Measurements from ENCODE around the gene TIMM8B. TPM values are rescaled to one million over a fixed set of nuclear protein-coding genes. Genes with fewer than 3 reads are reported as not detected.
"Not testable (repeated sequence)": the region's sequence is repeated elsewhere in the genome, so short reads cannot be mapped to it uniquely, and the experiment has no call there.

Gene TIMM8B
- total RNA-seq, 1 experiment from 2014 or later: 70.8 TPM

DNA sequence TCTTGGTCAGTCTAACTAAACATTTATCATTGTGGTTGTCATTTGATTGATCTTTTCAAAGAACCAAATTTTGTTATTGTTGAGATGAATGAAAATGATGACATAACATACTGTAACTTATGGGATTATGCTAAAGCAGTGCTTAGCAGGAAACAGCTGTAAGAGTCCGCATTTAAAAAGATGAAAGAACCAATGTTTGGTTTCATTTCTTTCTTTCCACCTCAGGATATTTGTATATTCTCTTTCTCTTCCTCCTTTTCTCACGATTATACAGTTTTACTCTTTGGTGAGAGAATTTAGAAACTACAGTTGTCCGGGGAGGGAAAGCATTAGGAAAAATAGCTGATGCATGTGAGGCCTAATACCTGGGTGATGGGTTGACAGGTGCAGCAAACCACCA is 35.8 kb downstream of the TIMM8B start:
- intact Hi-C loops (cut with micrococcal nuclease): no loop called here
- Mint-ChIP-seq H3K4me3 (ENCODE audit: unreplicated experiment) (no peak overlapping the region), H3K9me3 (ENCODE audit: unreplicated experiment) (no peaks in the 10 kb centered on the region), H3K4me1 (ENCODE audit: insufficient read depth, unreplicated experiment) (peaks cover 11% of the 10 kb centered on the region), H3K27me3 (ENCODE audit: insufficient read depth, unreplicated experiment) (no peaks in the 10 kb centered on the region), H3K36me3 (ENCODE audit: insufficient read depth, unreplicated experiment) (peaks cover 86% of the 10 kb centered on the region), H3K27ac (ENCODE audit: low read depth, unreplicated experiment) (no peak overlapping the region)
- ChIA-PET POLR2A (interaction anchor here (0.7 kb wide), 1 partner anchor 73 kb away, joined by 4 read pairs; no protein-coding TSS in a partner anchor), CTCF (no interaction called here)
- no peak for DNase-seq (ENCODE audit: unreplicated experiment)
- no TSS peak for BruUV-seq (replicated peaks)
- TF ChIP-seq, protein P1, sequence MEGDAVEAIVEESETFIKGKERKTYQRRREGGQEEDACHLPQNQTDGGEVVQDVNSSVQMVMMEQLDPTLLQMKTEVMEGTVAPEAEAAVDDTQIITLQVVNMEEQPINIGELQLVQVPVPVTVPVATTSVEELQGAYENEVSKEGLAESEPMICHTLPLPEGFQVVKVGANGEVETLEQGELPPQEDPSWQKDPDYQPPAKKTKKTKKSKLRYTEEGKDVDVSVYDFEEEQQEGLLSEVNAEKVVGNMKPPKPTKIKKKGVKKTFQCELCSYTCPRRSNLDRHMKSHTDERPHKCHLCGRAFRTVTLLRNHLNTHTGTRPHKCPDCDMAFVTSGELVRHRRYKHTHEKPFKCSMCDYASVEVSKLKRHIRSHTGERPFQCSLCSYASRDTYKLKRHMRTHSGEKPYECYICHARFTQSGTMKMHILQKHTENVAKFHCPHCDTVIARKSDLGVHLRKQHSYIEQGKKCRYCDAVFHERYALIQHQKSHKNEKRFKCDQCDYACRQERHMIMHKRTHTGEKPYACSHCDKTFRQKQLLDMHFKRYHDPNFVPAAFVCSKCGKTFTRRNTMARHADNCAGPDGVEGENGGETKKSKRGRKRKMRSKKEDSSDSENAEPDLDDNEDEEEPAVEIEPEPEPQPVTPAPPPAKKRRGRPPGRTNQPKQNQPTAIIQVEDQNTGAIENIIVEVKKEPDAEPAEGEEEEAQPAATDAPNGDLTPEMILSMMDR (IDR thresholded peaks at IDR 0.05; ENCODE audit: unreplicated experiment): no peak

GRCh38 chr11:112049777-112050176 is 36.8 kb downstream of the TIMM8B start:
- no peaks in the 10 kb centered on the region for H3K9me3 Mint-ChIP-seq (ENCODE audit: unreplicated experiment)
- peaks cover 11% of the 10 kb centered on the region for H3K4me1 Mint-ChIP-seq (ENCODE audit: insufficient read depth, unreplicated experiment)
- intact Hi-C loops (cut with micrococcal nuclease): no loop called here
- BruUV-seq (replicated peaks): no TSS peak
- no peak overlapping the region for H3K4me3 Mint-ChIP-seq (ENCODE audit: unreplicated experiment)
- H3K36me3 Mint-ChIP-seq (ENCODE audit: insufficient read depth, unreplicated experiment): peaks cover 86% of the 10 kb centered on the region
- ChIA-PET POLR2A (no interaction called here), CTCF (no interaction called here)
- no peaks in the 10 kb centered on the region for H3K27me3 Mint-ChIP-seq (ENCODE audit: insufficient read depth, unreplicated experiment)
- TF ChIP-seq, protein P1 (IDR thresholded peaks at IDR 0.05; ENCODE audit: unreplicated experiment): no peak
- no peak overlapping the region for H3K27ac Mint-ChIP-seq (ENCODE audit: low read depth, unreplicated experiment)
- peak; percentile 12 for DNase-seq (ENCODE audit: unreplicated experiment)

DNA sequence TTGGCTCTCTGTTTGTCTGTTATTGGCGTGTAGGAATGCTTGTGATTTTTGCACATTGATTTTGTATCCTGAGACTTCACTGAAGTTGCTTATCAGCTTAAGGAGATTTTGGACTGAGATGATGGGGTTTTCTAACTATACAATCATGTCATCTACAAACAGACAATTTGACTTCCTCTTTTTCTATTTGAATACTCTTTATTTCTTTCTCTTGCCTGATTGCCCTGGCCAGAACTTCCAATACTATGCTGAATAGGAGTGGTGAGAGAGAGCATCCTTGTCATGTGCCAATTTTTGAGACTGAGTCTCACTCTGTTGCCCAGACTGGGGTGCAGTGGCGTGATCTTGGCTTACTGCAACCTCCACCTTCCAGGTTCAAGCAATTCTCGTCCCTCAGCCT is 38.3 kb downstream of the TIMM8B start:
- peaks cover 86% of the 10 kb centered on the region for H3K36me3 Mint-ChIP-seq (ENCODE audit: insufficient read depth, unreplicated experiment)
- POLR2A ChIA-PET: interaction anchor here (0.7 kb wide), 1 partner anchor 122 kb away, joined by 4 read pairs; no protein-coding TSS in a partner anchor
- H3K27me3 Mint-ChIP-seq (ENCODE audit: insufficient read depth, unreplicated experiment); CTCF ChIA-PET; H3K4me3 Mint-ChIP-seq (ENCODE audit: unreplicated experiment); H3K9me3 Mint-ChIP-seq (ENCODE audit: unreplicated experiment); intact Hi-C loops (cut with micrococcal nuclease); BruUV-seq (replicated peaks); DNase-seq (ENCODE audit: unreplicated experiment): not testable (repeated sequence)
- H3K27ac Mint-ChIP-seq (ENCODE audit: low read depth, unreplicated experiment): peak overlapping the region; percentile 27
- H3K4me1 Mint-ChIP-seq (ENCODE audit: insufficient read depth, unreplicated experiment): peaks cover 11% of the 10 kb centered on the region

- Mint-ChIP-seq H3K36me3 (ENCODE audit: insufficient read depth, unreplicated experiment) (peaks cover 86% of the 10 kb centered on the region), H3K4me1 (ENCODE audit: insufficient read depth, unreplicated experiment) (peaks cover 24% of the 10 kb centered on the region)
- DNase-seq (ENCODE audit: unreplicated experiment); BruUV-seq (replicated peaks); H3K4me3 Mint-ChIP-seq (ENCODE audit: unreplicated experiment); POLR2A ChIA-PET; H3K27ac Mint-ChIP-seq (ENCODE audit: low read depth, unreplicated experiment); H3K9me3 Mint-ChIP-seq (ENCODE audit: unreplicated experiment); H3K27me3 Mint-ChIP-seq (ENCODE audit: insufficient read depth, unreplicated experiment); CTCF ChIA-PET; intact Hi-C loops (cut with micrococcal nuclease): not testable (repeated sequence)
Measured at GRCh38 chr11:112046647-112047046, 39.9 kb downstream of the TIMM8B start.

- H3K36me3 Mint-ChIP-seq (ENCODE audit: insufficient read depth, unreplicated experiment): peaks cover 77% of the 10 kb centered on the region
- no peak overlapping the region for H3K27ac Mint-ChIP-seq (ENCODE audit: low read depth, unreplicated experiment)
- no peak overlapping the region for H3K4me3 Mint-ChIP-seq (ENCODE audit: unreplicated experiment)
- POLR2A ChIA-PET: interaction anchor here (0.9 to 1.4 kb wide), 3 partner anchors 13 to 174 kb away, joined by 3 to 4 read pairs (median 3); partner anchors contain the start of gene DLAT
- TF ChIP-seq, protein P1 (IDR thresholded peaks at IDR 0.05; ENCODE audit: unreplicated experiment): no peak
- BruUV-seq (replicated peaks): no TSS peak
- DNase-seq (ENCODE audit: unreplicated experiment): no peak
- intact Hi-C loops (cut with micrococcal nuclease): no loop called here
- H3K9me3 Mint-ChIP-seq (ENCODE audit: unreplicated experiment): no peaks in the 10 kb centered on the region
- H3K27me3 Mint-ChIP-seq (ENCODE audit: insufficient read depth, unreplicated experiment): no peaks in the 10 kb centered on the region
- CTCF ChIA-PET: interaction anchor here (0.7 to 0.9 kb wide), 2 partner anchors 50 to 63 kb away, joined by 3 read pairs; no protein-coding TSS in a partner anchor
- peaks cover 23% of the 10 kb centered on the region for H3K4me1 Mint-ChIP-seq (ENCODE audit: insufficient read depth, unreplicated experiment)
Measured at GRCh38 chr11:112044961-112045360, 41.6 kb downstream of the TIMM8B start.

Measured in MCF 10A (cell line).